K562 (cell line): ENCODE data around the gene LZTR1. TPM values are rescaled to one million over a fixed set of nuclear protein-coding genes. Genes with fewer than 3 reads are reported as not detected.
A peak's percentile ranks its signal among the peaks of the same experiment; 100 is the strongest.

Experiments used
- CC2D1A ChIP-seq: fragments of 450-650 bp; IDR thresholded peaks from 2 replicates; pipeline ENCODE4 v1.6.1; 2017; ENCODE audit warnings: mild to moderate bottlenecking
- CEBPB ChIP-seq: fragments of 450-650 bp; IDR thresholded peaks from 2 replicates; pipeline ENCODE4 v1.6.1; 2016; ENCODE audit warnings: missing genetic modification characterization, missing compliant biosample characterization
- CXXC5 ChIP-seq: fragments of 250-450 bp; sonication (Bioruptor Pico); IDR thresholded peaks from 2 replicates; pipeline ENCODE4 v1.8.0; 2022; ENCODE audit warnings: inconsistent platforms, mild to moderate bottlenecking, moderate library complexity
- E2F3 ChIP-seq: fragments of 250-450 bp; sonication (Bioruptor Pico); IDR thresholded peaks from 2 replicates; pipeline ENCODE4 v1.4.0; 2020; ENCODE audit warnings: mild to moderate bottlenecking
- KAT7 ChIP-seq: sonication (generic); formaldehyde crosslinking; IDR thresholded peaks from 2 replicates; pipeline ENCODE4 v1.8.0; 2022; ENCODE audit warnings: missing genetic modification reagents, mild to moderate bottlenecking, borderline replicate concordance
- MCM3 ChIP-seq: fragments of 450-650 bp; IDR thresholded peaks from 2 replicates; pipeline ENCODE4 v1.6.1; 2016
- NONO ChIP-seq, 2 experiments: fragments of 200-400 bp in 1 of 2; fragments of 450-650 bp in 1 of 2; formaldehyde crosslinking in 1 of 2; IDR thresholded peaks; 2 replicates each; pipeline ENCODE4 v1.6.1; 2017; ENCODE audit warnings: low read depth in 2 of 2, mild to moderate bottlenecking in 2 of 2, moderate library complexity in 2 of 2, low read length in 1 of 2
- POLR2B ChIP-seq: fragments of 450-650 bp; IDR thresholded peaks from 2 replicates; pipeline ENCODE4 v1.6.1; 2018; ENCODE audit warnings: low read depth; ENCODE audit not compliant: partially characterized antibody
- RBFOX2 ChIP-seq: fragments of 200-400 bp; formaldehyde crosslinking; IDR thresholded peaks from 2 replicates; pipeline ENCODE4 v1.6.1; 2017; ENCODE audit warnings: low read depth, mild to moderate bottlenecking, low read length, moderate library complexity
- SMAD2 ChIP-seq: fragments of 150-350 bp; IDR thresholded peaks from 2 replicates; pipeline ENCODE4 v1.6.1; 2014; ENCODE audit warnings: low read depth, mild to moderate bottlenecking, low read length
- SMC3 ChIP-seq: conservative IDR thresholded peaks from 2 replicates; pipeline ENCODE4 v1.6.1; 2011; ENCODE audit warnings: low read depth, low read length, improper control_type of control experiment; ENCODE audit not compliant: insufficient read depth
- TAF9B ChIP-seq: fragments of 450-650 bp; IDR thresholded peaks from 2 replicates; pipeline ENCODE4 v1.6.1; 2018; ENCODE audit warnings: mild to moderate bottlenecking; ENCODE audit not compliant: partially characterized antibody
- TGIF2 ChIP-seq: sonication (generic); formaldehyde crosslinking; IDR thresholded peaks from 2 replicates; pipeline ENCODE4 v1.8.1; 2022; ENCODE audit warnings: mild to moderate bottlenecking, missing genetic modification reagents, moderate library complexity
- TRIM24 ChIP-seq, 2 experiments: fragments of 450-650 bp; IDR thresholded peaks; 2 replicates each; pipeline ENCODE4 v1.6.1; 2016
- U2AF2 ChIP-seq: fragments of 200-400 bp; formaldehyde crosslinking; optimal IDR thresholded peaks from 2 replicates; pipeline ENCODE3; 2017; ENCODE audit warnings: low read depth, mild to moderate bottlenecking, low read length
- UBTF ChIP-seq, 2 experiments: IDR thresholded peaks; 2 replicates each; pipeline ENCODE4 v1.6.1; 2012; ENCODE audit warnings: improper control_type of control experiment in 2 of 2, low read depth in 2 of 2, low read length in 2 of 2, borderline replicate concordance in 1 of 2
- ZHX1 ChIP-seq: fragments of 150-350 bp; conservative IDR thresholded peaks from 2 replicates; pipeline ENCODE4 v1.6.1; 2014; ENCODE audit warnings: low read length
- ZNF12 ChIP-seq: sonication (generic); formaldehyde crosslinking; IDR thresholded peaks from 2 replicates; pipeline ENCODE4 v1.4.0; 2020; ENCODE audit warnings: mild to moderate bottlenecking, missing genetic modification reagents
- ZNF384 ChIP-seq: IDR thresholded peaks from 2 replicates; pipeline ENCODE4 v1.6.1; 2012; ENCODE audit warnings: low read depth, low read length, improper control_type of control experiment
- ZNF696 ChIP-seq: fragments of 250-450 bp; sonication (Bioruptor Pico); conservative IDR thresholded peaks from 2 replicates; pipeline ENCODE4 v1.4.0; 2020; ENCODE audit warnings: mild to moderate bottlenecking, moderate library complexity
- polyA plus RNA-seq, 8 experiments: library from polyadenylated mRNA; depleted of rRNA in 4 of 8; stranded (reverse) in 5 of 8; unstranded in 3 of 8; fragments of >200 nt; fragmentation: Nextera tagmentation in 2 of 8; fragmentation: Illumina TruSeq in 1 of 8; extraction: Ambion mirVana in 2 of 8; extraction: Trizol in 1 of 8; gene quantifications; 2 replicates each; pipeline versions ENCODE4 v1.2.1 to v1.2.3, GENCODE V29; 2011 to 2014; ENCODE audit warnings: inconsistent platforms in 1 of 8, missing spikeins in 1 of 8
- total RNA-seq, 7 experiments: library from RNA; depleted of rRNA in 6 of 7; stranded (reverse); fragments of >200 nt in 6 of 7; fragmentation: Illumina TruSeq in 2 of 7; extraction: Trizol in 2 of 7; gene quantifications; 2 replicates each; pipeline versions ENCODE4 v1.2.1 to v1.2.3, GENCODE V29; 2011 to 2021; ENCODE audit warnings: low replicate concordance in 1 of 7

LZTR1 gene
- total and polyA plus RNA-seq, 9 of the 15 experiments (the other 6 are each of a cell fraction or from before 2014, with no cell fraction given) = 2.2 to 135 (median 63.0) TPM

GRCh38 chr22:20959578-20960461 lies 22.3 kb upstream of the LZTR1 start (continued):
- TF ChIP-seq ZHX1 (no peak), CC2D1A (0 out of 2 replicates have a peak, but pooled peaks have one; percentile 31), SMAD2 (no peak), CEBPB (no peak), ZNF696 (CRISPR knock-in tag) (no peak), U2AF2 (no peak), MCM3 (no peak), KAT7 (CRISPR knock-in tag) (no peak), NONO (IDR thresholded peaks at IDR 0.05; ENCODE audit: low read depth in 2 of 2, low read length in 1 of 2) (no peak), TGIF2 (no peak), TRIM24 (IDR thresholded peaks at IDR 0.05) (peak in 1 of 2 experiments; percentile 41; a peak in 1 of 4 replicates), E2F3 (CRISPR knock-in tag) (0 out of 2 replicates have a peak, but pooled peaks have one; percentile 14), UBTF (IDR thresholded peaks at IDR 0.05; ENCODE audit: borderline replicate concordance in 1 of 2, low read depth in 2 of 2, low read length in 2 of 2) (no peak), TAF9B (no peak), CXXC5 (CRISPR knock-in tag) (peak; percentile 28; the same call in 1 of the 2 replicates), SMC3 (no peak), RBFOX2 (no peak), POLR2B (no peak), ZNF384 (no peak), ZNF12 (CRISPR knock-in tag) (0 out of 2 replicates have a peak, but pooled peaks have one; percentile 17)
